ENCODE measurements around the gene KCNH4.
"Not testable (repeated sequence)": the region's sequence is repeated elsewhere in the genome, so short reads cannot be mapped to it uniquely, and the experiment has no call there.

KCNH4 gene

GRCh38 chr17:42187833-42188232 is 6.9 kb upstream of the KCNH4 start:
- no peak for ATAC-seq
- no peak overlapping the region for H3K27ac Mint-ChIP-seq
- H3K27me3 Mint-ChIP-seq: no peaks in the 10 kb centered on the region
- peaks cover 34% of the 10 kb centered on the region for H3K4me1 Mint-ChIP-seq
- H3K4me3 Mint-ChIP-seq: no peak overlapping the region
- peaks cover 5% of the 10 kb centered on the region for H3K36me3 Mint-ChIP-seq
- H3K9me3 Mint-ChIP-seq: no peaks in the 10 kb centered on the region

- peak overlapping the region; percentile 70 for H3K27ac Mint-ChIP-seq
- not testable (repeated sequence) for H3K36me3 Mint-ChIP-seq, ATAC-seq, H3K9me3 Mint-ChIP-seq, H3K4me3 Mint-ChIP-seq, H3K27me3 Mint-ChIP-seq
- H3K4me1 Mint-ChIP-seq: peaks cover 37% of the 10 kb centered on the region
Measured at GRCh38 chr17:42186191-42186590, 5.2 kb upstream of the KCNH4 start.

GRCh38 chr17:42185621-42185930 is 4.6 kb upstream of the KCNH4 start:
- no peak for ATAC-seq
- Mint-ChIP-seq H3K27ac (no peak overlapping the region), H3K27me3 (no peaks in the 10 kb centered on the region), H3K4me3 (no peak overlapping the region), H3K9me3 (no peaks in the 10 kb centered on the region), H3K36me3 (peaks cover 5% of the 10 kb centered on the region), H3K4me1 (peaks cover 44% of the 10 kb centered on the region)

- no peak for ATAC-seq
- Mint-ChIP-seq H3K9me3 (no peaks in the 10 kb centered on the region), H3K4me1 (peaks cover 50% of the 10 kb centered on the region), H3K4me3 (peak within 1 kb of the TSS; percentile 77), H3K27ac (peak within 1 kb of the TSS; percentile 81), H3K36me3 (peaks cover under 1% of the 10 kb centered on the region), H3K27me3 (no peaks in the 10 kb centered on the region)
Measured at GRCh38 chr17:42184713-42185620, 4.0 kb upstream of the KCNH4 start, which contains the start of gene HCRT. HCRT (minus strand) TSS chr17:42185452; CDS start chr17:42185365, 87 bp downstream.

- H3K4me1 Mint-ChIP-seq: peaks cover 59% of the 10 kb centered on the region
- H3K4me3 Mint-ChIP-seq: peak overlapping the region; percentile 77
- no peaks in the 10 kb centered on the region for H3K36me3 Mint-ChIP-seq
- no peaks in the 10 kb centered on the region for H3K27me3 Mint-ChIP-seq
- H3K9me3 Mint-ChIP-seq: no peaks in the 10 kb centered on the region
- peak; percentile 85 for ATAC-seq
- peak overlapping the region; percentile 81 for H3K27ac Mint-ChIP-seq
Measured at GRCh38 chr17:42183741-42184711, 3.1 kb upstream of the KCNH4 start.

- no peaks in the 10 kb centered on the region for H3K36me3 Mint-ChIP-seq
- H3K9me3 Mint-ChIP-seq: no peaks in the 10 kb centered on the region
- peak overlapping the region; percentile 77 for H3K4me3 Mint-ChIP-seq
- H3K27ac Mint-ChIP-seq: peak overlapping the region; percentile 81
- H3K4me1 Mint-ChIP-seq: peaks cover 68% of the 10 kb centered on the region
- ATAC-seq: no peak
- H3K27me3 Mint-ChIP-seq: no peaks in the 10 kb centered on the region
Measured at GRCh38 chr17:42182927-42183734, 2.2 kb upstream of the KCNH4 start.

- Mint-ChIP-seq H3K27ac (no peak overlapping the region), H3K36me3 (no peaks in the 10 kb centered on the region), H3K27me3 (no peaks in the 10 kb centered on the region), H3K9me3 (no peaks in the 10 kb centered on the region), H3K4me1 (peaks cover 76% of the 10 kb centered on the region), H3K4me3 (no peak overlapping the region)
- ATAC-seq: no peak
Measured at GRCh38 chr17:42181851-42182207, 887 bp upstream of the KCNH4 start.

GRCh38 chr17:42180411-42180921 is 476 bp downstream of the KCNH4 start:
- Mint-ChIP-seq H3K27me3 (no peaks in the 10 kb centered on the region), H3K4me3 (peak overlapping the region; percentile 78), H3K36me3 (peaks cover 7% of the 10 kb centered on the region), H3K4me1 (peaks cover 76% of the 10 kb centered on the region), H3K27ac (peak overlapping the region; percentile 69), H3K9me3 (no peaks in the 10 kb centered on the region)
- ATAC-seq: no peak

- H3K4me3 Mint-ChIP-seq: peak overlapping the region; percentile 78
- H3K27me3 Mint-ChIP-seq: no peaks in the 10 kb centered on the region
- H3K4me1 Mint-ChIP-seq: peaks cover 72% of the 10 kb centered on the region
- peaks cover 11% of the 10 kb centered on the region for H3K36me3 Mint-ChIP-seq
- H3K27ac Mint-ChIP-seq: peak overlapping the region; percentile 69
- no peak for ATAC-seq
- no peaks in the 10 kb centered on the region for H3K9me3 Mint-ChIP-seq
Measured at GRCh38 chr17:42179911-42180410, 981 bp downstream of the KCNH4 start.

- Mint-ChIP-seq H3K4me3 (no peak overlapping the region), H3K27ac (peak overlapping the region; percentile 55), H3K9me3 (no peaks in the 10 kb centered on the region), H3K27me3 (no peaks in the 10 kb centered on the region), H3K36me3 (peaks cover 11% of the 10 kb centered on the region), H3K4me1 (peaks cover 66% of the 10 kb centered on the region)
- no peak for ATAC-seq
Measured at GRCh38 chr17:42179335-42179734, 1.6 kb downstream of the KCNH4 start.

- peaks cover 11% of the 10 kb centered on the region for H3K36me3 Mint-ChIP-seq
- H3K27ac Mint-ChIP-seq: peak overlapping the region; percentile 55
- peak; percentile 80 for ATAC-seq
- no peaks in the 10 kb centered on the region for H3K27me3 Mint-ChIP-seq
- H3K4me3 Mint-ChIP-seq: peak overlapping the region; percentile 18
- no peaks in the 10 kb centered on the region for H3K9me3 Mint-ChIP-seq
- peaks cover 63% of the 10 kb centered on the region for H3K4me1 Mint-ChIP-seq
Measured at GRCh38 chr17:42178817-42179216, 2.1 kb downstream of the KCNH4 start.

- no peak for ATAC-seq
- Mint-ChIP-seq H3K9me3 (no peaks in the 10 kb centered on the region), H3K4me1 (peaks cover 52% of the 10 kb centered on the region), H3K36me3 (peaks cover 11% of the 10 kb centered on the region), H3K27ac (no peak overlapping the region), H3K27me3 (no peaks in the 10 kb centered on the region), H3K4me3 (no peak overlapping the region)
Measured at GRCh38 chr17:42177684-42178083, 3.3 kb downstream of the KCNH4 start.

GRCh38 chr17:42174126-42174783 is 6.7 kb downstream of the KCNH4 start:
- no peaks in the 10 kb centered on the region for H3K27me3 Mint-ChIP-seq
- no peaks in the 10 kb centered on the region for H3K9me3 Mint-ChIP-seq
- H3K27ac Mint-ChIP-seq: no peak overlapping the region
- no peak overlapping the region for H3K4me3 Mint-ChIP-seq
- H3K36me3 Mint-ChIP-seq: peaks cover 18% of the 10 kb centered on the region
- no peak for ATAC-seq
- peaks cover 19% of the 10 kb centered on the region for H3K4me1 Mint-ChIP-seq

GRCh38 chr17:42171831-42172230 is 9.1 kb downstream of the KCNH4 start:
- H3K4me3 Mint-ChIP-seq: no peak overlapping the region
- H3K4me1 Mint-ChIP-seq: peaks cover 12% of the 10 kb centered on the region
- H3K36me3 Mint-ChIP-seq: peaks cover 18% of the 10 kb centered on the region
- H3K27ac Mint-ChIP-seq: no peak overlapping the region
- H3K27me3 Mint-ChIP-seq: no peaks in the 10 kb centered on the region
- no peaks in the 10 kb centered on the region for H3K9me3 Mint-ChIP-seq
- ATAC-seq: no peak
